C4-2B (cell line): ENCODE results near the gene VPS13A.

Experiments used
- H3K27ac ChIP-seq: fragments of 450-650 bp; 2 replicates; pipeline ENCODE4 v1.5.1; 2017
- CTCF ChIP-seq: fragments of 450-650 bp; conservative IDR thresholded peaks from 2 replicates; pipeline ENCODE4 v1.5.1; 2017; ENCODE audit warnings: mild to moderate bottlenecking
- ZFX ChIP-seq: fragments of 450-650 bp; IDR thresholded peaks from 2 replicates; pipeline ENCODE4 v1.6.1; 2017

The VPS13A gene

GRCh38 chr9:77456829-77457437 is 279.6 kb downstream of the VPS13A start:
- peak; percentile 91 for TF ChIP-seq CTCF
- TF ChIP-seq ZFX, result no peak
- H3K27ac ChIP-seq, result no peak overlapping the region

- H3K27ac ChIP-seq, result no peak overlapping the region
- TF ChIP-seq CTCF (peak; percentile 96), ZFX (no peak)
These were observed 280.7 kb downstream of the VPS13A start for GRCh38 chr9:77457916-77458592.

GRCh38 chr9:77460938-77461337 is 283.6 kb downstream of the VPS13A start:
- no peak overlapping the region for H3K27ac ChIP-seq
- TF ChIP-seq CTCF, result no peak
- TF ChIP-seq ZFX, result no peak

- no peak overlapping the region for H3K27ac ChIP-seq
- TF ChIP-seq ZFX, result no peak
- no peak for TF ChIP-seq CTCF
These were observed 284.7 kb downstream of the VPS13A start for GRCh38 chr9:77462066-77462465.

GRCh38 chr9:77463151-77463550 is 285.8 kb downstream of the VPS13A start:
- TF ChIP-seq CTCF, result no peak
- no peak for TF ChIP-seq ZFX
- H3K27ac ChIP-seq, result no peak overlapping the region

- H3K27ac ChIP-seq, result no peak overlapping the region
- no peak for TF ChIP-seq ZFX
- no peak for TF ChIP-seq CTCF
These were observed 287.3 kb downstream of the VPS13A start for GRCh38 chr9:77464661-77465060.

- no peak for TF ChIP-seq ZFX
- no peak for TF ChIP-seq CTCF
- no peak overlapping the region for H3K27ac ChIP-seq
These were observed 292.3 kb downstream of the VPS13A start for GRCh38 chr9:77469515-77470231.
